Measurements from ENCODE around the gene HOXB3.

GRCh38 chr17:48617471-48618255 is 27.6 kb upstream of the HOXB3 start:
- no peak for TF ChIP-seq CTCF (IDR thresholded peaks at IDR 0.05)
- TF ChIP-seq EZH2phosphoT487 (IDR thresholded peaks at IDR 0.05): no peak
- TF ChIP-seq EZH2 (IDR thresholded peaks at IDR 0.05): no peak

Measured in neural progenitor cell (in vitro differentiated cells).